OCI-LY7 (cell line): ENCODE measurements around the gene IRGC. TPM values are rescaled to one million over a fixed set of nuclear protein-coding genes. Genes with fewer than 3 reads are reported as not detected.

Experiments
- BruUV-seq: library from RNA; stranded (reverse); fragments of 400-500 nt; replicated peaks from 2 replicates; lab custom pipeline; 2021; lab: Mats Ljungman, UMichigan
- CTCF ChIA-PET: fragments of 300-600 bp; sonication (Branson Sonifier 250); formaldehyde crosslinking; loops from one replicate; lab custom pipeline; 2022; ENCODE audit warnings: antibody characterized with exemption; ENCODE audit not compliant: unreplicated experiment; lab: Charles Lee
- POLR2A ChIA-PET: fragments of 300-600 bp; sonication (Branson Sonifier 250); formaldehyde crosslinking; loops from one replicate; lab custom pipeline; 2022; ENCODE audit warnings: antibody characterized with exemption; lab: Charles Lee
- DNase-seq: peaks from one replicate; pipeline ENCODE4 v3.0.0-alpha.2; 2015; ENCODE audit warnings: low spot score
- H2AFZ ChIP-seq: fragments of 200-600 bp; sonication (generic), shearing (Covaris generic); 2 replicates; pipeline ENCODE4 v1.6.1; 2014; ENCODE audit warnings: mild to moderate bottlenecking, antibody characterized with exemption, low read length, moderate library complexity
- H3K27ac ChIP-seq: fragments of 200-600 bp; sonication (generic); 2 replicates; pipeline ENCODE4 v1.5.1; 2014; ENCODE audit warnings: mixed run types, low read depth, mild to moderate bottlenecking, moderate library complexity, low read length, inconsistent platforms; ENCODE audit not compliant: poor library complexity, severe bottlenecking
- H3K36me3 ChIP-seq: fragments of 200-600 bp; sonication (generic); 2 replicates; pipeline ENCODE4 v1.6.1; 2014; ENCODE audit warnings: mild to moderate bottlenecking, antibody characterized with exemption, low read length, moderate library complexity, mixed read lengths; ENCODE audit not compliant: insufficient read depth
- H3K4me1 ChIP-seq: fragments of 200-600 bp; sonication (generic); 2 replicates; pipeline ENCODE4 v1.5.1; 2014; ENCODE audit warnings: mild to moderate bottlenecking, low read length; ENCODE audit not compliant: insufficient read depth, poor library complexity, severe bottlenecking
- H3K4me2 ChIP-seq: fragments of 200-600 bp; sonication (generic); 2 replicates; pipeline ENCODE4 v1.6.1; 2014; ENCODE audit warnings: mild to moderate bottlenecking, low read length
- H3K4me3 ChIP-seq: fragments of 200-600 bp; sonication (generic); 2 replicates; pipeline ENCODE4 v1.5.1; 2014; ENCODE audit warnings: mild to moderate bottlenecking, low read depth, low read length; ENCODE audit not compliant: poor library complexity, severe bottlenecking
- H3K79me2 ChIP-seq: fragments of 200-600 bp; sonication (generic); 2 replicates; pipeline ENCODE4 v1.6.1; 2016; ENCODE audit warnings: low read depth, mild to moderate bottlenecking, low read length, moderate library complexity, mixed read lengths; ENCODE audit not compliant: insufficient read depth
- H3K9me2 ChIP-seq: fragments of 200-600 bp; sonication (generic); 2 replicates; pipeline ENCODE4 v1.6.1; 2016; ENCODE audit warnings: mild to moderate bottlenecking, low read length, mixed read lengths; ENCODE audit not compliant: insufficient read depth
- H3K9me3 ChIP-seq: fragments of 200-600 bp; sonication (generic); 2 replicates; pipeline ENCODE4 v1.6.1; 2014; ENCODE audit warnings: mild to moderate bottlenecking, mixed run types, low read length, mixed read lengths
- H4K20me1 ChIP-seq: fragments of 200-600 bp; sonication (generic); 2 replicates; pipeline ENCODE4 v1.6.1; 2014; ENCODE audit warnings: mild to moderate bottlenecking, antibody characterized with exemption, low read length, moderate library complexity, mixed read lengths; ENCODE audit not compliant: insufficient read depth
- EZH2phosphoT487 ChIP-seq: fragments of 200-600 bp; sonication (generic); IDR thresholded peaks from 2 replicates; pipeline ENCODE4 v1.6.1; 2018; ENCODE audit warnings: low read depth, borderline replicate concordance, mild to moderate bottlenecking, mixed run types, antibody characterized with exemption, low read length, moderate library complexity, mixed read lengths
- intact Hi-C: fragments of 100-400 bp; cut with micrococcal nuclease; formaldehyde crosslinking; loops from one replicate; pipeline ENCODE4 v1.10.0; 2022; ENCODE audit not compliant: unreplicated experiment
- total RNA-seq, 2 experiments: library from RNA; depleted of rRNA in 1 of 2; stranded (reverse); fragments of >200 nt in 1 of 2; shearing (Covaris generic) in 1 of 2; gene quantifications; 2 replicates each; pipeline ENCODE4 v1.2.3, GENCODE V29; 2014 to 2022
- TF ChIP-seq, protein P1 (sequence below): fragments of 200-600 bp; sonication (generic); conservative IDR thresholded peaks from 2 replicates; pipeline ENCODE4 v1.5.1; 2014; ENCODE audit warnings: mild to moderate bottlenecking, antibody characterized with exemption, low read length, moderate library complexity, mixed read lengths

Gene IRGC
- total RNA-seq, 2 experiments from 2014 or later = not detected

DNA sequence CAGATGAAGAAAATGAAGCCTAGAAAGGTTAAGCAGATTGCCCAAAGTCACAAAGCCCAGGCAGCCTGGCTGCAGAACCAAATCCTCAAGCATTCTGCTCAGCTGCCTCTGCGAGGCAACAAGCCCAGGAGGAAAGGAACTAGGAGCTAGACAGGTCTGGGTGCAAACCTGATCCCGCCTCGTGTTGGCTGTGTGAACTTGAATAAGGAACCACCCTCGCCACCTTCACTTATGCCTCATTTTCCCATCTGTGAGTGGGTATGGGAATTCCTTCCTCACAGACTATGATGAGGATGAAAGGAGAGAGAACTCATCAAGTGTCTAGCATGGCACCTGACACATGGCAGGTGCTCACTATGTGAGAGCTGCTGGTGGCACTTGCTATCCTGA, 32.3 kb downstream of the IRGC start:
- Histone ChIP-seq H3K4me2 (no peak overlapping the region), H3K4me3 (no peak overlapping the region), H3K36me3 (peaks cover 97% of the 10 kb centered on the region), H4K20me1 (no peaks in the 10 kb centered on the region), H3K4me1 (peaks cover 31% of the 10 kb centered on the region), H3K27ac (no peak overlapping the region), H3K79me2 (peaks cover 16% of the 10 kb centered on the region; the same call in 1 of the 2 replicates), H3K9me3 (no peaks in the 10 kb centered on the region), H2AFZ (no peak overlapping the region), H3K9me2 (no peaks in the 10 kb centered on the region)
- POLR2A ChIA-PET = no interaction called here
- intact Hi-C loops = no loop called here
- TF ChIP-seq, protein P1, sequence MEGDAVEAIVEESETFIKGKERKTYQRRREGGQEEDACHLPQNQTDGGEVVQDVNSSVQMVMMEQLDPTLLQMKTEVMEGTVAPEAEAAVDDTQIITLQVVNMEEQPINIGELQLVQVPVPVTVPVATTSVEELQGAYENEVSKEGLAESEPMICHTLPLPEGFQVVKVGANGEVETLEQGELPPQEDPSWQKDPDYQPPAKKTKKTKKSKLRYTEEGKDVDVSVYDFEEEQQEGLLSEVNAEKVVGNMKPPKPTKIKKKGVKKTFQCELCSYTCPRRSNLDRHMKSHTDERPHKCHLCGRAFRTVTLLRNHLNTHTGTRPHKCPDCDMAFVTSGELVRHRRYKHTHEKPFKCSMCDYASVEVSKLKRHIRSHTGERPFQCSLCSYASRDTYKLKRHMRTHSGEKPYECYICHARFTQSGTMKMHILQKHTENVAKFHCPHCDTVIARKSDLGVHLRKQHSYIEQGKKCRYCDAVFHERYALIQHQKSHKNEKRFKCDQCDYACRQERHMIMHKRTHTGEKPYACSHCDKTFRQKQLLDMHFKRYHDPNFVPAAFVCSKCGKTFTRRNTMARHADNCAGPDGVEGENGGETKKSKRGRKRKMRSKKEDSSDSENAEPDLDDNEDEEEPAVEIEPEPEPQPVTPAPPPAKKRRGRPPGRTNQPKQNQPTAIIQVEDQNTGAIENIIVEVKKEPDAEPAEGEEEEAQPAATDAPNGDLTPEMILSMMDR = no peak
- CTCF ChIA-PET = no interaction called here
- BruUV-seq = no TSS peak
- no peak for DNase-seq

DNA sequence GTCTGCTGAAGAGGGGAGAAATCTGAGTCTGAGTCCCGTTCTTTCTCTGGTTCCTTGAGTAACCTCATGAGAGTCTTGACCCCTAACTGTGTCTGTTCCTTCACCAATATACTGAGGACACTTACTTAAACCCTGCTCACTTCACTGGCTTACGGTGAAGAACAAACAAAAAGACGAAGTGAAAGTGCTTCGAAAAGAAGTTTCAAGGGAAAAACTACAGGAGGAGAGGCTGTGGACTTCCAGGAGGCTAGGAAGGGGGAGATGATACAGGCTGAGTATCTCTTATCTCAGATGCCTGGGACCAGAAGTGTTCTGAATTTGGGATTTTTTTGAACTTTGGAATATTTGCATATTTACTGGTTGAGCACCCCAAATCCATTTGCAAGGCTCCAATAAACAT, 32.8 kb downstream of the IRGC start:
- Histone ChIP-seq H3K9me2 (no peaks in the 10 kb centered on the region), H3K4me1 (peaks cover 36% of the 10 kb centered on the region), H3K9me3 (no peaks in the 10 kb centered on the region), H3K36me3 (peaks cover 92% of the 10 kb centered on the region), H3K4me2 (no peak overlapping the region), H4K20me1 (no peaks in the 10 kb centered on the region), H3K27ac (no peak overlapping the region), H3K4me3 (no peak overlapping the region), H2AFZ (no peak overlapping the region), H3K79me2 (peaks cover 21% of the 10 kb centered on the region; the same call in 1 of the 2 replicates)
- TF ChIP-seq, protein P1 = no peak
- no peak for TF ChIP-seq EZH2phosphoT487
- ChIA-PET POLR2A (no interaction called here), CTCF (no interaction called here)
- BruUV-seq = no TSS peak
- DNase-seq = no peak
- intact Hi-C loops = no loop called here

DNA sequence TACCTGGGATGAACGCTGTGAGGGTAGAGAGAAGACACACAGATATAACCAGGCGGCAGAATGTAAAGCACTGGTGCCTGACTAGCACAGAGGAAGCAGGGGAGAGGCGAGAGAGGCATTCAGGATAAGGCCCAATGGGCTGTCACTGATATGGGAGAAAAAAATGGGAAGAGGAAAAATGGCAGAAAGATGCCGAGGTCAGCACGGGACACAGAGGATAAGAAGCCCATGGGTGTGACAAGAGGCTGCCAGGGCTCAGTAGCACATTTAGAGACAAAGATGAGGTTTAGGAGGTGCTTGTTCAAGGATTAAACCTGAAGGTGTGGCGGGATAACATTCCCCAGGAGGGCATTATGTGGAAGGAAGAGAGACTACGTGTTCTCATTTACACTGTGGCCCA, 33.3 kb downstream of the IRGC start:
- DNase-seq = no peak
- POLR2A ChIA-PET = no interaction called here
- BruUV-seq = no TSS peak
- Histone ChIP-seq H4K20me1 (no peaks in the 10 kb centered on the region), H3K4me2 (no peak overlapping the region), H3K9me2 (no peaks in the 10 kb centered on the region), H3K36me3 (peaks cover 87% of the 10 kb centered on the region), H3K27ac (no peak overlapping the region), H3K9me3 (no peaks in the 10 kb centered on the region), H3K79me2 (peaks cover 25% of the 10 kb centered on the region; the same call in 1 of the 2 replicates), H3K4me1 (peaks cover 39% of the 10 kb centered on the region), H2AFZ (no peak overlapping the region), H3K4me3 (no peak overlapping the region)
- intact Hi-C loops = no loop called here
- CTCF ChIA-PET = no interaction called here
- no peak for TF ChIP-seq EZH2phosphoT487
- TF ChIP-seq, protein P1 = no peak
